K562 (cell line): ENCODE data around the gene BCORL1. TPM values are rescaled to one million over a fixed set of nuclear protein-coding genes. Genes with fewer than 3 reads are reported as not detected.

Experiments
- CREM ChIP-seq: IDR thresholded peaks from 2 replicates; pipeline ENCODE4 v1.6.1; 2014; ENCODE audit warnings: antibody characterized with exemption, low read depth
- CTBP1 ChIP-seq: fragments of 450-650 bp; IDR thresholded peaks from 2 replicates; pipeline ENCODE4 v1.6.1; 2016; ENCODE audit warnings: borderline replicate concordance
- HINFP ChIP-seq: fragments of 450-650 bp; conservative IDR thresholded peaks from 2 replicates; pipeline ENCODE4 v1.6.1; 2016; ENCODE audit warnings: missing genetic modification characterization, low read depth, mild to moderate bottlenecking, control low read depth, missing compliant biosample characterization
- MBD2 ChIP-seq: sonication (generic); IDR thresholded peaks from 2 replicates; pipeline ENCODE4 v1.6.1; 2016; ENCODE audit warnings: low read depth, borderline replicate concordance
- MYC ChIP-seq, 2 experiments: fragments of 250-450 bp in 1 of 2; sonication (Bioruptor Pico) in 1 of 2; IDR thresholded peaks; 2 replicates each; pipeline versions ENCODE4 v1.5.1 to v1.6.1; 2012 to 2021; ENCODE audit warnings: low read depth in 2 of 2, borderline replicate concordance in 1 of 2, improper control_type of control experiment in 1 of 2, low read length in 1 of 2, mild to moderate bottlenecking in 1 of 2, moderate library complexity in 1 of 2
- NFYB ChIP-seq: IDR thresholded peaks from 2 replicates; pipeline ENCODE4 v1.6.1; 2011; ENCODE audit warnings: mild to moderate bottlenecking, moderate library complexity; ENCODE audit not compliant: insufficient read length; ENCODE audit errors: extremely low read depth
- POLR2A ChIP-seq: fragments of 450-650 bp; conservative IDR thresholded peaks from 2 replicates; pipeline ENCODE4 v1.6.1; 2016
- RBM15 ChIP-seq: fragments of 200-400 bp; formaldehyde crosslinking; IDR thresholded peaks from 2 replicates; pipeline ENCODE4 v1.6.1; 2018; ENCODE audit warnings: mild to moderate bottlenecking, low read length, moderate library complexity; ENCODE audit not compliant: insufficient read depth
- TCF7 ChIP-seq: sonication (generic); IDR thresholded peaks from 2 replicates; pipeline ENCODE4 v1.6.1; 2016; ENCODE audit warnings: antibody characterized with exemption, borderline replicate concordance
- TFAM ChIP-seq: fragments of 250-450 bp; sonication (Bioruptor Pico); conservative IDR thresholded peaks from 2 replicates; pipeline ENCODE4 v1.5.0; 2021; ENCODE audit warnings: mild to moderate bottlenecking, moderate library complexity
- YY1 ChIP-seq, 3 experiments: IDR thresholded peaks; 2 replicates each; pipeline ENCODE4 v1.6.1; 2011; ENCODE audit warnings: low read length in 2 of 3, mild to moderate bottlenecking in 2 of 3, moderate library complexity in 2 of 3, borderline replicate concordance in 1 of 3, control low read depth in 1 of 3, low read depth in 1 of 3; ENCODE audit not compliant: insufficient read depth in 3 of 3, insufficient replicate concordance in 2 of 3, control insufficient read depth in 1 of 3, insufficient read length in 1 of 3; ENCODE audit errors: extremely low read depth in 1 of 3
- ZNF384 ChIP-seq: IDR thresholded peaks from 2 replicates; pipeline ENCODE4 v1.6.1; 2012; ENCODE audit warnings: low read depth, low read length, improper control_type of control experiment
- polyA plus RNA-seq, 8 experiments: library from polyadenylated mRNA; depleted of rRNA in 4 of 8; stranded (reverse) in 5 of 8; unstranded in 3 of 8; fragments of >200 nt; fragmentation: Nextera tagmentation in 2 of 8; fragmentation: Illumina TruSeq in 1 of 8; extraction: Ambion mirVana in 2 of 8; extraction: Trizol in 1 of 8; gene quantifications; 2 replicates each; pipeline versions ENCODE4 v1.2.1 to v1.2.3, GENCODE V29; 2011 to 2014; ENCODE audit warnings: inconsistent platforms in 1 of 8, missing spikeins in 1 of 8
- total RNA-seq, 7 experiments: library from RNA; depleted of rRNA in 6 of 7; stranded (reverse); fragments of >200 nt in 6 of 7; fragmentation: Illumina TruSeq in 2 of 7; extraction: Trizol in 2 of 7; gene quantifications; 2 replicates each; pipeline versions ENCODE4 v1.2.1 to v1.2.3, GENCODE V29; 2011 to 2021; ENCODE audit warnings: low replicate concordance in 1 of 7
- TF ChIP-seq, protein P1 (sequence below): fragments of 450-650 bp; formaldehyde crosslinking; IDR thresholded peaks from 2 replicates; pipeline ENCODE4 v1.4.0; 2020; ENCODE audit warnings: mild to moderate bottlenecking, mixed read lengths
- TF ChIP-seq, protein P2 (sequence below): fragments of 450-650 bp; IDR thresholded peaks from 2 replicates; pipeline ENCODE4 v1.7.1; 2018; ENCODE audit warnings: mild to moderate bottlenecking, low read depth; ENCODE audit not compliant: partially characterized antibody
- TF ChIP-seq, protein P3 (sequence below): fragments of 200-800 bp; sonication (Bioruptor generic); IDR thresholded peaks from 2 replicates; pipeline ENCODE4 v1.6.1; 2017; ENCODE audit warnings: missing genetic modification characterization, missing compliant biosample characterization
- TF ChIP-seq, protein P4 (sequence below): sonication (generic); formaldehyde crosslinking; IDR thresholded peaks from 2 replicates; pipeline ENCODE4 v1.8.0; 2022; ENCODE audit warnings: missing genetic modification reagents, mild to moderate bottlenecking, moderate library complexity, borderline replicate concordance

The BCORL1 gene
- total and polyA plus RNA-seq, 9 of the 15 experiments (the other 6 are each of a cell fraction or from before 2014, with no cell fraction given): 0.48 to 29.6 (median 2.1) TPM

GRCh38 chrX:129961180-129962083 is 21.0 kb upstream of the BCORL1 start (continued):
- TF ChIP-seq, protein P1, sequence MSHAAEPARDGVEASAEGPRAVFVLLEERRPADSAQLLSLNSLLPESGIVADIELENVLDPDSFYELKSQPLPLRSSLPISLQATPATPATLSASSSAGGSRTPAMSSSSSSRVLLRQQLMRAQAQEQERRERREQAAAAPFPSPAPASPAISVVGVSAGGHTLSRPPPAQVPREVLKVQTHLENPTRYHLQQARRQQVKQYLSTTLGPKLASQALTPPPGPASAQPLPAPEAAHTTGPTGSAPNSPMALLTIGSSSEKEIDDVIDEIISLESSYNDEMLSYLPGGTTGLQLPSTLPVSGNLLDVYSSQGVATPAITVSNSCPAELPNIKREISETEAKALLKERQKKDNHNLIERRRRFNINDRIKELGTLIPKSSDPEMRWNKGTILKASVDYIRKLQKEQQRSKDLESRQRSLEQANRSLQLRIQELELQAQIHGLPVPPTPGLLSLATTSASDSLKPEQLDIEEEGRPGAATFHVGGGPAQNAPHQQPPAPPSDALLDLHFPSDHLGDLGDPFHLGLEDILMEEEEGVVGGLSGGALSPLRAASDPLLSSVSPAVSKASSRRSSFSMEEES (CRISPR knock-in tag): no peak
- no peak for TF ChIP-seq MYC (IDR thresholded peaks at IDR 0.05; ENCODE audit: low read depth, low read length)
- no peak for TF ChIP-seq MYC (CRISPR knock-in tag; IDR thresholded peaks at IDR 0.05; ENCODE audit: borderline replicate concordance, low read depth)
- TF ChIP-seq TFAM (CRISPR knock-in tag): no peak
- no peak for TF ChIP-seq HINFP
- TF ChIP-seq, protein P2, sequence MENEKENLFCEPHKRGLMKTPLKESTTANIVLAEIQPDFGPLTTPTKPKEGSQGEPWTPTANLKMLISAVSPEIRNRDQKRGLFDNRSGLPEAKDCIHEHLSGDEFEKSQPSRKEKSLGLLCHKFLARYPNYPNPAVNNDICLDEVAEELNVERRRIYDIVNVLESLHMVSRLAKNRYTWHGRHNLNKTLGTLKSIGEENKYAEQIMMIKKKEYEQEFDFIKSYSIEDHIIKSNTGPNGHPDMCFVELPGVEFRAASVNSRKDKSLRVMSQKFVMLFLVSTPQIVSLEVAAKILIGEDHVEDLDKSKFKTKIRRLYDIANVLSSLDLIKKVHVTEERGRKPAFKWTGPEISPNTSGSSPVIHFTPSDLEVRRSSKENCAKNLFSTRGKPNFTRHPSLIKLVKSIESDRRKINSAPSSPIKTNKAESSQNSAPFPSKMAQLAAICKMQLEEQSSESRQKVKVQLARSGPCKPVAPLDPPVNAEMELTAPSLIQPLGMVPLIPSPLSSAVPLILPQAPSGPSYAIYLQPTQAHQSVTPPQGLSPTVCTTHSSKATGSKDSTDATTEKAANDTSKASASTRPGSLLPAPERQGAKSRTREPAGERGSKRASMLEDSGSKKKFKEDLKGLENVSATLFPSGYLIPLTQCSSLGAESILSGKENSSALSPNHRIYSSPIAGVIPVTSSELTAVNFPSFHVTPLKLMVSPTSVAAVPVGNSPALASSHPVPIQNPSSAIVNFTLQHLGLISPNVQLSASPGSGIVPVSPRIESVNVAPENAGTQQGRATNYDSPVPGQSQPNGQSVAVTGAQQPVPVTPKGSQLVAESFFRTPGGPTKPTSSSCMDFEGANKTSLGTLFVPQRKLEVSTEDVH: peak; percentile 45
- TF ChIP-seq YY1 (IDR thresholded peaks at IDR 0.05; ENCODE audit: borderline replicate concordance in 1 of 3, control insufficient read depth in 1 of 3, extremely low read depth in 1 of 3, insufficient read depth in 3 of 3, insufficient read length in 1 of 3, insufficient replicate concordance in 2 of 3, low read depth in 1 of 3, low read length in 2 of 3): peak in 2 of 3 experiments; percentile 45 to 53
- no peak for TF ChIP-seq RBM15
- TF ChIP-seq, protein P3, sequence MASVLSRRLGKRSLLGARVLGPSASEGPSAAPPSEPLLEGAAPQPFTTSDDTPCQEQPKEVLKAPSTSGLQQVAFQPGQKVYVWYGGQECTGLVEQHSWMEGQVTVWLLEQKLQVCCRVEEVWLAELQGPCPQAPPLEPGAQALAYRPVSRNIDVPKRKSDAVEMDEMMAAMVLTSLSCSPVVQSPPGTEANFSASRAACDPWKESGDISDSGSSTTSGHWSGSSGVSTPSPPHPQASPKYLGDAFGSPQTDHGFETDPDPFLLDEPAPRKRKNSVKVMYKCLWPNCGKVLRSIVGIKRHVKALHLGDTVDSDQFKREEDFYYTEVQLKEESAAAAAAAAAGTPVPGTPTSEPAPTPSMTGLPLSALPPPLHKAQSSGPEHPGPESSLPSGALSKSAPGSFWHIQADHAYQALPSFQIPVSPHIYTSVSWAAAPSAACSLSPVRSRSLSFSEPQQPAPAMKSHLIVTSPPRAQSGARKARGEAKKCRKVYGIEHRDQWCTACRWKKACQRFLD (CRISPR knock-in tag): peak; percentile 34; the same call in 1 of the 2 replicates
- no peak for TF ChIP-seq NFYB
- peak; percentile 64 for TF ChIP-seq CREM
- TF ChIP-seq, protein P4, sequence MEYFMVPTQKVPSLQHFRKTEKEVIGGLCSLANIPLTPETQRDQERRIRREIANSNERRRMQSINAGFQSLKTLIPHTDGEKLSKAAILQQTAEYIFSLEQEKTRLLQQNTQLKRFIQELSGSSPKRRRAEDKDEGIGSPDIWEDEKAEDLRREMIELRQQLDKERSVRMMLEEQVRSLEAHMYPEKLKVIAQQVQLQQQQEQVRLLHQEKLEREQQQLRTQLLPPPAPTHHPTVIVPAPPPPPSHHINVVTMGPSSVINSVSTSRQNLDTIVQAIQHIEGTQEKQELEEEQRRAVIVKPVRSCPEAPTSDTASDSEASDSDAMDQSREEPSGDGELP (CRISPR knock-in tag): peak; percentile 82
- no peak for TF ChIP-seq ZNF384
- TF ChIP-seq TCF7: no peak
- peak; percentile 89 for TF ChIP-seq POLR2A
- TF ChIP-seq CTBP1: peak; percentile 38; the same call in 1 of the 2 replicates
- 0 out of 2 replicates have a peak, but pooled peaks have one; percentile 47 for TF ChIP-seq MBD2
